ENCODE measurements around the gene PLCH1.
A peak's percentile ranks its signal among the peaks of the same experiment; 100 is the strongest.

Gene PLCH1

DNA sequence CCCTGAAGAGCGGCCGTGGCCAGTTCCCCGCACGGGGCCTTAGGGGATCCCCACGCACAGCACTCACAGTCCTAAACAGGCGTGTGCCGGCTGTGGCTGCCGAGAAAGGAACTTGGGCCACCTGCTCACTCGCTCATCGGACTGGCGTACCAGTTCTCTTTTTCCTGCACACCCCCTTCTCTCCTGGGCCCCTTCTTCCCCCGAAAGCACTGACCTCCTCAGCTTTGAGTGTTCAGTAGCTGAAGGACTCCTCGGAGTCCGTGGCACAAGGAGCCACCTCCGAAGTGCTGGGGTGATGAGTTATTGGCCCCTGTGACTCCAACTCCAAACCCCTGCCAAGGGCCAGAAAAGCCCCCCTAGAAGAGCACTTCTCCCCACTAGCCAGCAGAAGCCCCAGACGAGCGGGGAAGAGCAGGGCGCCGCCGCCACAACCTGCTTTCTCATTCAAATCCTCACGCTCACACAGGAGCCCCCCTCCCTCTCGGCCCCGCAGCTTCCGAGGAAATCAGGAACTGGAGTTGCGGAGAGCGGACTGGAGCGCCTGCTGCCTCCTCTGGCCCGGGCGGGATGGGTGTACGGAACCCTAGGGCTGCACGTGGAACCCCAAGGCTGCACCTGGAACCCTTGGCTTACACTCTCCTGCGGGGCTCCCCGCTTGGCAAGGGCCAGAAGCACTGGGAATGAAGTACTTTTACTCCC lies at the start of gene PLCH1:
PLCH1 (minus strand) TSS at position 446 of the 699 bp plus-strand sequence. CDS start 40,847 bp downstream, outside the sequence.
- H3K4me1 Mint-ChIP-seq: peaks cover 12% of the 10 kb centered on the region
- no peaks in the 10 kb centered on the region for H3K9me3 Mint-ChIP-seq
- H3K4me3 Mint-ChIP-seq: peak within 1 kb of the TSS; percentile 86
- no peaks in the 10 kb centered on the region for H3K36me3 Mint-ChIP-seq
- peaks cover 31% of the 10 kb centered on the region for H3K27me3 Mint-ChIP-seq
- peak within 1 kb of the TSS; percentile 78 for H3K27ac Mint-ChIP-seq
- peak; percentile 89 for ATAC-seq

DNA sequence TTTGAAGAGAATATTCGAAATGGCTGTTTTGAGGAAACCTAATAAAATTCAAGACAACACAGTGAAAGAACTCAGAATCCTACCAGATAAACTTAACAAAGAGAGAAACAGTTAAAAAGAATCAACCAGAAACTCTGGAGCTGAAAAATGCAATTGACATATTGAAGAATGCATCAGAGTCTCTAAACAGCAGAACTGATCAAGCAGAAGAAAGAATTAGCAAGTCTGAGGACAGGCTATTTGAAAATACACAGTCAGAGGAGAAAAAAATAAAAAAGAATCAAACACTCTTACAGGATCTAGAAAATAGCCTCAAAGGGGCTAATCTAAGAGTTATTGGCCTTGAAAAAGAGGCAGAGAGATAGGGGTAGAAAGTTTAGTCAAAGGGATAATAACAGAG lies 47.7 kb upstream of the PLCH1 start:
- Mint-ChIP-seq H3K4me1 (no peaks in the 10 kb centered on the region), H3K4me3 (no peak overlapping the region), H3K36me3 (peaks cover 64% of the 10 kb centered on the region), H3K27ac (no peak overlapping the region), H3K9me3 (peaks cover 5% of the 10 kb centered on the region), H3K27me3 (no peaks in the 10 kb centered on the region)
- ATAC-seq: no peak

GRCh38 chr3:155791190-155791589 lies 46.3 kb upstream of the PLCH1 start:
- Mint-ChIP-seq H3K27ac (no peak overlapping the region), H3K4me1 (no peaks in the 10 kb centered on the region), H3K36me3 (peaks cover 52% of the 10 kb centered on the region), H3K9me3 (peaks cover 5% of the 10 kb centered on the region), H3K4me3 (no peak overlapping the region), H3K27me3 (no peaks in the 10 kb centered on the region)
- no peak for ATAC-seq

GRCh38 chr3:155790272-155790925 lies 45.5 kb upstream of the PLCH1 start:
- H3K4me1 Mint-ChIP-seq: peaks cover 6% of the 10 kb centered on the region

GRCh38 chr3:155785662-155786295 lies 40.9 kb upstream of the PLCH1 start:
- Mint-ChIP-seq H3K9me3 (no peaks in the 10 kb centered on the region), H3K36me3 (peaks cover 20% of the 10 kb centered on the region), H3K4me3 (no peak overlapping the region), H3K27ac (no peak overlapping the region), H3K4me1 (peaks cover 6% of the 10 kb centered on the region), H3K27me3 (no peaks in the 10 kb centered on the region)
- ATAC-seq: no peak

More at GRCh38 chr3:155790272-155790925, 45.5 kb upstream of the PLCH1 start:
- Mint-ChIP-seq H3K9me3 (peaks cover 5% of the 10 kb centered on the region), H3K4me3 (no peak overlapping the region), H3K36me3 (peaks cover 46% of the 10 kb centered on the region), H3K27me3 (no peaks in the 10 kb centered on the region), H3K27ac (no peak overlapping the region)
- ATAC-seq: no peak

- H3K27me3 Mint-ChIP-seq: no peaks in the 10 kb centered on the region
- H3K27ac Mint-ChIP-seq: no peak overlapping the region
These were observed 37.6 kb upstream of the PLCH1 start for GRCh38 chr3:155782390-155782953.

DNA sequence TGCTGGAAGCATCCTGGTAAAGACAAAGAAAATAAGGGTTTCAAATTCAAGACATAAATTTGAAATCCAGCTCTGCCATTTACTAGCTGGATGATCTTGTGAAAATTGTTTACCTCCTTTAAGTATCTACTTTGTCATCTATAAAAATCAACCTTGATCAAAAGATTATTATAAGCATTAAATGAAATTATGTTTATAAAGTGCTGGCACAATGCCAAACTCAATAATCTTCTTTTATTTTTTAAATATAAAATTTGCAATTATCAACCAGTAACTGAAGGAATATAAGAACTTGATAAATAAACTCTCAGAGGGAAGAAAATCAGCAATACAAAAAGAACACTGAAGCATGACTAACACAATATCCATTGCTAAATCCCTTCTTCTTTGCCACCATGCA lies 35.4 kb upstream of the PLCH1 start:
- Mint-ChIP-seq H3K4me1 (no peaks in the 10 kb centered on the region), H3K36me3 (peaks cover 40% of the 10 kb centered on the region), H3K9me3 (no peaks in the 10 kb centered on the region), H3K4me3 (no peak overlapping the region), H3K27ac (no peak overlapping the region), H3K27me3 (no peaks in the 10 kb centered on the region)
- ATAC-seq: no peak

More at GRCh38 chr3:155782390-155782953, 37.6 kb upstream of the PLCH1 start:
- Mint-ChIP-seq H3K4me3 (no peak overlapping the region), H3K36me3 (peaks cover 39% of the 10 kb centered on the region), H3K4me1 (peaks cover 6% of the 10 kb centered on the region), H3K9me3 (no peaks in the 10 kb centered on the region)
- no peak for ATAC-seq

GRCh38 chr3:155778462-155778861 lies 33.6 kb upstream of the PLCH1 start:
- Mint-ChIP-seq H3K36me3 (peaks cover 54% of the 10 kb centered on the region), H3K4me3 (no peak overlapping the region), H3K4me1 (no peaks in the 10 kb centered on the region), H3K27ac (no peak overlapping the region), H3K27me3 (no peaks in the 10 kb centered on the region), H3K9me3 (no peaks in the 10 kb centered on the region)
- no peak for ATAC-seq

- Mint-ChIP-seq H3K4me1 (no peaks in the 10 kb centered on the region), H3K9me3 (peaks cover 6% of the 10 kb centered on the region), H3K27ac (no peak overlapping the region), H3K36me3 (peaks cover 43% of the 10 kb centered on the region), H3K27me3 (no peaks in the 10 kb centered on the region), H3K4me3 (no peak overlapping the region)
- no peak for ATAC-seq
These were observed 27.9 kb upstream of the PLCH1 start for GRCh38 chr3:155772801-155773200.

DNA sequence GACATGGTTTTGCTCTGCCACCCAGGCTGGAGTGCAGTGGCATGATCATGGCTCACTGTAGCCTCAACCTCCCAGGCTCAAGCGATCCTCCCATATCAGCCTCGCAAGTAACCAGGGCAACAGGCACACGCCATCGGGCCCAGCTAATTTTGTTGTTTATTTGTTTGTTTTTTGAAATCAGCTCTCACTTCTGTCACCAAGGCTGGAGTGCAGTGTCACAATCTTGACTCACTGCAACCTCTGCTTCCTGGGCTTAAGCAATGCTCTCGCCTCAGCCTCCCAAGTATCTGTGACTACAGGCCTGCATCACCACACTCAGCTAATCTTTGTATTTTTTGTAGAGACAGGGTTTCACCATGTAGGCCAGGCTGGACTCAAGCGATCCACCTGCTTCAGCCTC lies 26.3 kb upstream of the PLCH1 start:
- ATAC-seq: no peak
- H3K36me3 Mint-ChIP-seq: peaks cover 39% of the 10 kb centered on the region
- peaks cover 6% of the 10 kb centered on the region for H3K9me3 Mint-ChIP-seq
- no peaks in the 10 kb centered on the region for H3K4me1 Mint-ChIP-seq
- H3K27me3 Mint-ChIP-seq: no peaks in the 10 kb centered on the region
- H3K27ac Mint-ChIP-seq: no peak overlapping the region
- H3K4me3 Mint-ChIP-seq: no peak overlapping the region

DNA sequence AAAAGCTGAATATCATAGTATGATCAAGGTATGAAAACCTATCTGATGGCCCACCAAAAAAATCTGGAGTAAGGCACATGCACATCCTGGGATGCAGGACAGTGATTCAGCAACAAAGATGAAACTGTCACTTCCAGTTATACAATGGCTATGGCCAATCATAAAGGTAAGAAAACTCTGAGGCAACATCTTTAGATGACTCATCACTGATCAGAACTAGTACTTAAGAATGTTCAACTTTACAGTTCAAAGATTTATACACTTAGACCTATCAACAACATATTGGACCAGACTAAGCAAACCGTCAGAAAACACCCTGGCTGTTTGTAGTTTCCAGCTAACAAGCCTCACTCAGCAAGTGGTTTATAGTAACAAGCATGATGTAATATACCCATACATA lies 21.3 kb upstream of the PLCH1 start:
- Mint-ChIP-seq H3K36me3 (peaks cover 31% of the 10 kb centered on the region), H3K27me3 (no peaks in the 10 kb centered on the region), H3K27ac (no peak overlapping the region), H3K9me3 (peaks cover 6% of the 10 kb centered on the region), H3K4me3 (no peak overlapping the region), H3K4me1 (no peaks in the 10 kb centered on the region)
- no peak for ATAC-seq

- ATAC-seq: no peak
- peaks cover 22% of the 10 kb centered on the region for H3K36me3 Mint-ChIP-seq
- no peak overlapping the region for H3K4me3 Mint-ChIP-seq
- no peak overlapping the region for H3K27ac Mint-ChIP-seq
- H3K27me3 Mint-ChIP-seq: no peaks in the 10 kb centered on the region
- H3K4me1 Mint-ChIP-seq: no peaks in the 10 kb centered on the region
- no peaks in the 10 kb centered on the region for H3K9me3 Mint-ChIP-seq
These were observed 19.1 kb upstream of the PLCH1 start for GRCh38 chr3:155763870-155764463.

DNA sequence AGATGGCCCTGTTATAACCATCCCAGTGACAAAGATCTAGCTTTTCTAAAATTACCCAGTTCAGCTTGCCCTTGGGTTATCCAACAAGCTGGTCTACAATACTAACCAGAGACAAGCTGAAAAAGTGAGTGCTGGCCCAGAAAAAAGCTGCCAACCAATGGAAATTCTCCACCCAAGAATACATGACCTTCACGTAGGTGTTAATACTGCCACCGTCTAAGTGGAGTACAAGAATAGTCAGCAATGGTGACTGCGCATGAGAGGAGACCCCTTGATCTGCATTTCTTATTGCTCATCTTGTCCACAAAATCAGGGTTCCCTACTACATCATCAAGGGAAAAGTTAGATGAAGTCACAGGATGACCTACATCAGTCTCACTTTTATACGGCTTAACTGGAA lies 15.8 kb upstream of the PLCH1 start:
- Mint-ChIP-seq H3K4me1 (no peaks in the 10 kb centered on the region), H3K27me3 (no peaks in the 10 kb centered on the region), H3K27ac (no peak overlapping the region), H3K36me3 (peaks cover 22% of the 10 kb centered on the region), H3K4me3 (no peak overlapping the region), H3K9me3 (no peaks in the 10 kb centered on the region)
- no peak for ATAC-seq

DNA sequence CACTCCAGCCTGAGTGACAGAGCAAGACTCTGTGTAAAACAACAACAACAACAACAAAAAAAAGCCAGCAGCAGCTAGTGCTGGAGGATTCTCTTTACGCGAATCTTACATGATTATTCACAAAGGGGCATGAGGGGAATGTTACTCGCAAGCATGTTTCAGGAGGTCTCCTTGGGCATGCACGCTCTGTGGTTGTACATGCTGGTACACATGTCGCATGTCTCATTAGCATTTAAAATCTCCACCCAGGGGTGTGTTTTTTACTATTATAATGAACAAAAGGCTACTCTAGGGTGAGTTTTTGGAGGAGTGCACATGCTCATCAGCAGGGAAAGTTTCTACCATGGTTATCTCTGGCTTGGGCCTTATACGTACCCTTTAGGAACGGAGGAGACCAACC lies 12.7 kb upstream of the PLCH1 start:
- Mint-ChIP-seq H3K36me3 (peaks cover 5% of the 10 kb centered on the region), H3K4me3 (no peak overlapping the region), H3K27ac (no peak overlapping the region), H3K9me3 (no peaks in the 10 kb centered on the region), H3K27me3 (no peaks in the 10 kb centered on the region), H3K4me1 (no peaks in the 10 kb centered on the region)
- ATAC-seq: no peak

GRCh38 chr3:155753038-155753639 lies 8.3 kb upstream of the PLCH1 start:
- Mint-ChIP-seq H3K4me1 (no peaks in the 10 kb centered on the region), H3K36me3 (no peaks in the 10 kb centered on the region), H3K27me3 (no peaks in the 10 kb centered on the region), H3K9me3 (no peaks in the 10 kb centered on the region), H3K27ac (no peak overlapping the region), H3K4me3 (no peak overlapping the region)
- ATAC-seq: no peak
